Activated CD8-positive, alpha-beta memory T cell treated with anti-CD3 and anti-CD28 coated beads for 36 hours (primary cell): ENCODE results near the gene CASZ1. TPM values are rescaled to one million over a fixed set of nuclear protein-coding genes. Genes with fewer than 3 reads are reported as not detected.

Experiments used
- CTCF ChIA-PET: fragments of 350-600 bp; sonication (Branson Sonifier 250); formaldehyde crosslinking; loops from one replicate; lab custom pipeline; 2021; ENCODE audit warnings: antibody characterized with exemption; lab: Charles Lee
- POLR2A ChIA-PET: fragments of 350-600 bp; sonication (Branson Sonifier 250); formaldehyde crosslinking; loops from one replicate; lab custom pipeline; 2021; ENCODE audit warnings: antibody characterized with exemption; lab: Charles Lee
- total RNA-seq, 2 experiments: library from RNA; stranded (reverse); gene quantifications; one replicate each; pipeline ENCODE4 v1.2.3, GENCODE V29; 2021

Gene CASZ1
- total RNA-seq, 2 experiments from 2014 or later = 2.4 to 3.7 TPM

- POLR2A ChIA-PET = no interaction called here
- CTCF ChIA-PET = no interaction called here
These were observed 125.4 kb downstream of the CASZ1 start for GRCh38 chr1:10671090-10671489.

- POLR2A ChIA-PET = no interaction called here
These were observed 126.3 kb downstream of the CASZ1 start for GRCh38 chr1:10670190-10670589.

GRCh38 chr1:10669570-10669969 lies 126.9 kb downstream of the CASZ1 start:
- POLR2A ChIA-PET = no interaction called here
- CTCF ChIA-PET = no interaction called here

More at GRCh38 chr1:10670190-10670589, 126.3 kb downstream of the CASZ1 start:
- CTCF ChIA-PET = no interaction called here

- POLR2A ChIA-PET = no interaction called here
- CTCF ChIA-PET = no interaction called here
These were observed 128.3 kb downstream of the CASZ1 start for GRCh38 chr1:10667861-10668761.

GRCh38 chr1:10665930-10666850 lies 130.3 kb downstream of the CASZ1 start:
- POLR2A ChIA-PET = no interaction called here

GRCh38 chr1:10665226-10665625 lies 131.2 kb downstream of the CASZ1 start:
- ChIA-PET POLR2A (no interaction called here), CTCF (no interaction called here)

More at GRCh38 chr1:10665930-10666850, 130.3 kb downstream of the CASZ1 start:
- CTCF ChIA-PET = no interaction called here

GRCh38 chr1:10664251-10664650 lies 132.2 kb downstream of the CASZ1 start:
- ChIA-PET CTCF (no interaction called here), POLR2A (no interaction called here)

- ChIA-PET POLR2A (no interaction called here), CTCF (no interaction called here)
These were observed 132.8 kb downstream of the CASZ1 start for GRCh38 chr1:10663678-10664035.

GRCh38 chr1:10662824-10663677 lies 133.4 kb downstream of the CASZ1 start:
- ChIA-PET POLR2A (no interaction called here), CTCF (interaction anchor here (0.6 kb wide), 1 partner anchor 337 kb away, joined by 3 read pairs; no protein-coding TSS in a partner anchor)

- POLR2A ChIA-PET = no interaction called here
- CTCF ChIA-PET = no interaction called here
These were observed 134.3 kb downstream of the CASZ1 start for GRCh38 chr1:10662090-10662688.

GRCh38 chr1:10661453-10661852 lies 135.0 kb downstream of the CASZ1 start:
- ChIA-PET CTCF (no interaction called here), POLR2A (no interaction called here)

GRCh38 chr1:10659646-10660540 lies 136.6 kb downstream of the CASZ1 start:
- ChIA-PET POLR2A (no interaction called here), CTCF (no interaction called here)

- ChIA-PET CTCF (no interaction called here), POLR2A (no interaction called here)
These were observed 137.2 kb downstream of the CASZ1 start for GRCh38 chr1:10659218-10659617.

- CTCF ChIA-PET = no interaction called here
- POLR2A ChIA-PET = no interaction called here
These were observed 137.9 kb downstream of the CASZ1 start for GRCh38 chr1:10658396-10659066.

- ChIA-PET POLR2A (no interaction called here), CTCF (no interaction called here)
These were observed 139.2 kb downstream of the CASZ1 start for GRCh38 chr1:10657088-10657847.

GRCh38 chr1:10656431-10656830 lies 140.0 kb downstream of the CASZ1 start:
- ChIA-PET CTCF (no interaction called here), POLR2A (no interaction called here)

- ChIA-PET POLR2A (no interaction called here), CTCF (no interaction called here)
These were observed 141.4 kb downstream of the CASZ1 start for GRCh38 chr1:10655002-10655401.
